HG03469 (cell line): Measurements from ENCODE around the gene POM121C.
"Not testable (repeated sequence)": the region's sequence is repeated elsewhere in the genome, so short reads cannot be mapped to it uniquely, and the experiment has no call there.

ENCODE experiments used
- ATAC-seq: cut with Tn5 transposase; IDR thresholded peaks from one replicate; pipeline ENCODE4 v1.9.1; 2021; ENCODE audit warnings: mild to moderate bottlenecking, moderate library complexity, moderate number of reproducible peaks; ENCODE audit not compliant: unreplicated experiment

POM121C gene

GRCh38 chr7:75397865-75398264 is 88.2 kb downstream of the POM121C start:
- not testable (repeated sequence) for ATAC-seq

DNA sequence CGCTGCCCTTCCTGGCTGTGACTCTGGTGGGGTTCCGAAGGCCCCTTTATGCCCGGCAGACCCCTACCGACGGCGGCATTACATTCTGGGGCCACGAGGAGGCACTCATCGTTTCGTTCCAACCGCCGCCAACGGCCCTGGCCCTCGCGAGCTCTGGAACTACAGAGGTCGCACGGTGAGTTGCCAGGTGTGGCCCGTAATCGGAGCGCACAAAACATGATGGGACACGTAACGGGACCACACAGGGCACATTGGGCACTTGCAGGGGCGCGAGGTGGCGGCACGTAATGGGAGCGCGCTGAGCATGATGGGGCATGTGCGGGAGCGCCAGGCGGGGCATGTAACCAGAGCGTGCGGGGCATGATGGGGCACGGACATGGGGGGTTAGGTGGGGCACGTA is 90.8 kb downstream of the POM121C start, which contains the start of gene TRIM73:
Gene TRIM73 (plus strand): TSS at position 301 of the 400 bp plus-strand sequence. CDS start 3,305 bp downstream, outside the sequence.
- ATAC-seq, result not testable (repeated sequence)

DNA sequence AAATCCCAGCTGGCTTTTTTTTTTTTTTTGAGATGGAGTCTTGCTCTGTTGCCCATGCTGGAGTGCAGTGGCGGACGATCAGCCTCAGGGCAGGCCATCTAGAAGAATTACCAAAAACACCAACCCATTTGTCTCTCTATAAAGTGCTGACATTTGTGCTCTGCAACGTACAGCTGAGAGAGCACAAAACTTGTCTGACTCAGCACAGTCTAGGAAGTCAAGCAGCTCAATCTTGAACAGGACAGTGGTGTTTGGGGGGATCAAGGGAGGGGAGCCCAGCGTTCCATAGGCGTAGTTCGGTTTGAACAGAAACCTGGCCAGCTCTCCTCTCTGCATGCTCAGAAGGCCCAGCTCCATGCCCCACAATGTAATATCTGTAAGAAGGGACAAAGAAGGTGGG is 92.9 kb downstream of the POM121C start:
- not testable (repeated sequence) for ATAC-seq

DNA sequence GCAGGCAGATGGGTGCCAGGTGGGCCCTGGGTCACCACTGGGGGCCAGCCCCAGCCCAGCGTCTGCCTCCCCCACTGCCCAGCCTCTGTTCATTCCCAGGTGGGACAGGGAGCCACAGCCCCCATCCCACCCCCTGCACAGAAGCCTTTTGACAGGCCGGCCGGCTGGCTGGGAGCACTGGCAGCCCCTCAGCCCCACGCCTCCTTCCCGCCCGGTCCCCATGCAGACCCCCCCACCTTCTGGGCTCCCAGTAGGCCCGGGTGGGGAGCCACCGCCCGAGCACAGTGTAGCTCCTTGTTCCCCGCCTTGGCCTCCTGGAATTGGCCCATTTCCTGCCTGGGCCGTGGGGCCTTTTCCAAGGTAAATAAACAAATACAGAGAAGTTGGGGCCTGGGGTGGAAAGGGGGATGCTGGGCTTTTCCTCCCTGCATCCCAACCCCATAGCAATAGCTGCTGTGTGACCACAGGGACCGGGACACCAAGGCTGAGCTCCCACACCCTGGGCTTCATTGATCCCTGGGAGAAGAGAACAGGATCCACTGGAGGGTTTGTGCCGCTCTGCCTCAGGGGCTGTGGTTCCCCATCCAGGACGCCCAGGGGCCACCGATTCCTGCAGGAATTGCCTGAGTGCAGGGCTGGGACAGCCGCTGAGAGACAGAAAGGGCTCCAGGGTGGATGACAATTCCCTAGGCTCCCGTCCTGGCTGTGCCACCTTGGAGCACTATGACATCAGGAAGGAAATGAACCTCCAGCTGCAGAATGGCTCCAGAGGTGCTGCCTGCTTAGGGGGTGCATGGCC is 111.4 kb downstream of the POM121C start:
- not testable (repeated sequence) for ATAC-seq

DNA sequence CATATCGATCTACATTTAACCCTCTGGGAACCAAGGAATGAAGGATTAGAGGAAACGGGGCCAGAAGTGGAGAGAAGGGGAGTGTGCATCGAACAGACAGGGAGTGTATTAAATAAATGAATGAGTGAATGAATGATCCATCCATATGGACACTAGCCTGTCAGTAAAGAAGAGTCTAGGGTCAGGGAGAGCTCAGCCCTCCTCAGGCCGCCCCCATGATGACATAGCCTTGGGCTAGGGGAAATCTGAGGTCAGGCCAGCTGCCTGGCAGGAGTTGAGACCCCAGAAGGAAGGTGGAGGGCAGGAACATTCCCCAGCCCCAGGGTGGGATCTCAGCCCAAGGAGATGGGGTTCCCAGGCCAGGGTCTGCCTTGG is 112.0 kb downstream of the POM121C start:
- ATAC-seq, result not testable (repeated sequence)

GRCh38 chr7:75367313-75367712 is 118.8 kb downstream of the POM121C start:
- not testable (repeated sequence) for ATAC-seq
